ENCODE results near the gene PANX1.

The PANX1 gene

DNA sequence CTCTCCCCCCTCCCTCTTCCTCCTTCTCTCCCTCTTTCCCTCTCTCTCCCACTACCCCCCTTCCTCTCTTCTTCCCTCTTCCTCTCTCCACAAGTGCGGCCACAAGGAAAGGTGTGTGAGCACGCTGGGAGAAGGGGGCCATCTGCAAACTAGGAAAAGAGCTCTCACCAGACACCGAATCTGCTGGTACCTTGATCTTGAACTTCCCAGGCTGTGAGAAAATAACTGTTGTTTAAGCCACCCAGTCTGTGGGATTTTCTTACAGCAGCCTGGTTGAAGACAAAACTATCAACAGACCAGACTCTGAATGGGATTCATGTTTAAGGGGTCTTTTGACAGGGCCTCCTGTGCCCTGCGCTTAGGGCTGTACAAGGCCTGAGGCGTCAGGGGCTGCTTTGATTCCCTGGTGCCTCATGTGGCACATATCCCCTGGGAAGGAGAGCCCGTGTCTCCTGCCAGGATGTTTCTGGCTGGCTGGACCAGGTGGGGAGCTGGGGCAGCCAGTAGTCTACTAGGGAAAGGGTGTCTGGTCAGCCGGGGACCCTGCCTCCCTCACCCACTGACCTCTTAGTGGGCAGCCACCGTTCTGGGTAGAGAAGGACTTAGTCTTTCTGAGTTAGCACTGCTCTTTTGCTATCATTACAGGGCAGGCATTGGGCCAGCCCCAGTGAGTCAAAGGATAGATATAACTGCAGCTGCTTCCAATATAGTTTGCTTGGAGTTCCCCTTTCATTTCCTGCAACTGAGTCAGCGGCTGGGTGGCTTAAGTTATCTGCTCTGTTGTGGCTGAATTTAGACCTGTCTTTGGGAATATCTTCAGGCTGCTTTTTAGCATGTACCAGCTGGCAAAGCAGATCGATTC lies 6.2 kb downstream of the PANX1 start:
- peak overlapping the region in 1 of 3 experiments; percentile 7 for H3K4me3 Mint-ChIP-seq
- peaks cover 10% of the 10 kb centered on the region for H3K36me3 Mint-ChIP-seq (ENCODE audit: low read depth)
- H3K27ac Mint-ChIP-seq, result peak overlapping the region in 2 of 3 experiments; percentile 5 to 76
- no peaks in the 10 kb centered on the region for H3K9me3 Mint-ChIP-seq
- H3K4me1 Mint-ChIP-seq, result peaks cover 34% of the 10 kb centered on the region
- TF ChIP-seq, protein P1, sequence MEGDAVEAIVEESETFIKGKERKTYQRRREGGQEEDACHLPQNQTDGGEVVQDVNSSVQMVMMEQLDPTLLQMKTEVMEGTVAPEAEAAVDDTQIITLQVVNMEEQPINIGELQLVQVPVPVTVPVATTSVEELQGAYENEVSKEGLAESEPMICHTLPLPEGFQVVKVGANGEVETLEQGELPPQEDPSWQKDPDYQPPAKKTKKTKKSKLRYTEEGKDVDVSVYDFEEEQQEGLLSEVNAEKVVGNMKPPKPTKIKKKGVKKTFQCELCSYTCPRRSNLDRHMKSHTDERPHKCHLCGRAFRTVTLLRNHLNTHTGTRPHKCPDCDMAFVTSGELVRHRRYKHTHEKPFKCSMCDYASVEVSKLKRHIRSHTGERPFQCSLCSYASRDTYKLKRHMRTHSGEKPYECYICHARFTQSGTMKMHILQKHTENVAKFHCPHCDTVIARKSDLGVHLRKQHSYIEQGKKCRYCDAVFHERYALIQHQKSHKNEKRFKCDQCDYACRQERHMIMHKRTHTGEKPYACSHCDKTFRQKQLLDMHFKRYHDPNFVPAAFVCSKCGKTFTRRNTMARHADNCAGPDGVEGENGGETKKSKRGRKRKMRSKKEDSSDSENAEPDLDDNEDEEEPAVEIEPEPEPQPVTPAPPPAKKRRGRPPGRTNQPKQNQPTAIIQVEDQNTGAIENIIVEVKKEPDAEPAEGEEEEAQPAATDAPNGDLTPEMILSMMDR (IDR thresholded peaks at IDR 0.05; ENCODE audit: unreplicated experiment in 3 of 3), result no peak
- H3K27me3 Mint-ChIP-seq (ENCODE audit: low read depth), result no peaks in the 10 kb centered on the region

DNA sequence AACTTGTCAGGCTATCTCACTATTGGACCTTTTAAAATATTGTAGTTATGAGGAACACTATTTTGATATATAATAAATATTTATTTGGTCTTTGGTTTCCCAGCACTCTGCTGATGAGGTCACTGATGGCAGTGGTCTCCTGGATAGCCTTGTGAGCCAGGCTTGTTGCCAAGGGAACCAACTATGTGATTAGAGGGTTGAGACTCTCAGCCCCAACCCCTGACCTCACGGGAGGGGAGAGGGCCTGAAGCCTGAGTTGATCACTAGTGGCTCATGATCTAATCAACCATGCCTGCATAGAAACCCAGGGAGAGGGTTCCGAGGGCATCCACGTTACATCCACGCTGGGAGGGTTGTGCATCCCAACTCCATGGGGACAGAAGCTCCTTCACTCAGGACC lies 10.8 kb downstream of the PANX1 start:
- Mint-ChIP-seq H3K27ac (no peak overlapping the region), H3K9me3 (no peaks in the 10 kb centered on the region), H3K4me3 (no peak overlapping the region), H3K27me3 (ENCODE audit: low read depth) (no peaks in the 10 kb centered on the region), H3K4me1 (peaks cover 49% of the 10 kb centered on the region), H3K36me3 (ENCODE audit: low read depth) (peaks cover 10% of the 10 kb centered on the region)
- TF ChIP-seq, protein P1 (IDR thresholded peaks at IDR 0.05; ENCODE audit: unreplicated experiment in 3 of 3), result no peak

DNA sequence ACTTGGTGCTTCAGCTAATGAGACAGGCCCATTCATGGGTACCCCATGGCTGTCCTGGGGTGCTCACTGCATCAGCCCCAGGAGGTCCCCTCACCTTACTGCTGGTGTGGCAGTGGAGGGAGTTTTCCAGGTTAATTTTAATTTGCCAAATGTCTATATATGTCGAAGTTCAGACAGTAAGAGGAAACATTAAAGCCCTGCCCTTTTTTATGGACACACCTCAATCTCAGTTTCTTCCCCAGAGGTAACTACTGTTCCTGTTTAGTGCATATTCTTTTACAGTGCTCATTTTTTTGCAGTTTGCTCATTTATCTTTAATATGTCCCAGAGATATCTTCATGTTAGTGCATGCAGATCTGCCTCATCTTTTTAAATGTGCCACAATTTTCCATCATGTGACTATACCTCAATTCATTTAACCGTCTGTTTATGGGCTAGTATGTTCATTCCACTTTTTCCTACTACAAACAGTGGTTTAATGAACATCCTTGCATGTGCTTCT lies 11.6 kb downstream of the PANX1 start:
- H3K27me3 Mint-ChIP-seq (ENCODE audit: low read depth), result no peaks in the 10 kb centered on the region
- no peak overlapping the region for H3K27ac Mint-ChIP-seq
- H3K9me3 Mint-ChIP-seq, result no peaks in the 10 kb centered on the region
- no peak overlapping the region for H3K4me3 Mint-ChIP-seq
- H3K4me1 Mint-ChIP-seq, result peaks cover 48% of the 10 kb centered on the region
- TF ChIP-seq, protein P1 (IDR thresholded peaks at IDR 0.05; ENCODE audit: unreplicated experiment in 3 of 3), result no peak
- peaks cover 10% of the 10 kb centered on the region for H3K36me3 Mint-ChIP-seq (ENCODE audit: low read depth)

DNA sequence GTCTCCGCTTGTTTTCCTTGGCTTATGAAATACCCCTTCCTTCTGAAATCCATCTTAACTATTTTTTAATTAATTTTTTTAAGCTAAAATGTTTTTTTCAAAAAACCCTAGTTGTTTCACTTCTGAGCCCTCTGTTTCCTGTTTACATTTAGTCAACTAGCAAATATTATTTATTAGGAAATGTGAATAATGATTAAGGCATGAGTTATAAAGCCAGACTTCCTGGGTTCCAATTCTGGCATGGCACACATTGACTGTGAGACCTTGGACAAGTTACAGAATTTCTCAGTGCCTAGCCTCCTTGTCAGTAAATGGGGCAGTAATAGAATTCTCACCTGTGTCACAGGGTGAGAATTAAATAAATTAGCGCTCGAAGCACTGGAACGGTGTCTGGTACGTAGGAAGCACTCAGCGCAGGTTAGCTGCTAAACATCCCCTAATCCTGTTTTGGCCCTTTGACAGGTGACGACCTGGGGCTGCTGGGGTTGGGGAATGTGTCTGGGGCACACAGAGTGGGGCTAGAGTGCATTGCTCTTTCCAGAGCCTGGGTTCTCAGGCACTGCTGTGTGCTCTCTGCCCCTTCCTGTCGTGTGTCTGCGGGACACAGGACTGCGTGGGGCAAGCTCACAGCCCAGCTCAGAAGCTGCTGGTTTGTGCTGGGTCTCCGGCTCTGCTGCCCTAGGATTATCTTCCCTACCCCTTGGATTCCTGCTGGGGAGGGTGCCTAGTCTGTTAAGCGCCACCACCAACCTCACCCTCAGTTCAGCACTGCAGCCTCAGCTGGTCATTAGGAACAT lies 13.1 kb downstream of the PANX1 start:
- TF ChIP-seq, protein P1 (IDR thresholded peaks at IDR 0.05; ENCODE audit: unreplicated experiment in 3 of 3), result no peak
- no peaks in the 10 kb centered on the region for H3K27me3 Mint-ChIP-seq (ENCODE audit: low read depth)
- peaks cover 50% of the 10 kb centered on the region for H3K4me1 Mint-ChIP-seq
- H3K36me3 Mint-ChIP-seq (ENCODE audit: low read depth), result peaks cover 9% of the 10 kb centered on the region
- no peak overlapping the region for H3K4me3 Mint-ChIP-seq
- H3K27ac Mint-ChIP-seq, result peak overlapping the region in 2 of 3 experiments; percentile 20 to 31
- no peaks in the 10 kb centered on the region for H3K9me3 Mint-ChIP-seq

DNA sequence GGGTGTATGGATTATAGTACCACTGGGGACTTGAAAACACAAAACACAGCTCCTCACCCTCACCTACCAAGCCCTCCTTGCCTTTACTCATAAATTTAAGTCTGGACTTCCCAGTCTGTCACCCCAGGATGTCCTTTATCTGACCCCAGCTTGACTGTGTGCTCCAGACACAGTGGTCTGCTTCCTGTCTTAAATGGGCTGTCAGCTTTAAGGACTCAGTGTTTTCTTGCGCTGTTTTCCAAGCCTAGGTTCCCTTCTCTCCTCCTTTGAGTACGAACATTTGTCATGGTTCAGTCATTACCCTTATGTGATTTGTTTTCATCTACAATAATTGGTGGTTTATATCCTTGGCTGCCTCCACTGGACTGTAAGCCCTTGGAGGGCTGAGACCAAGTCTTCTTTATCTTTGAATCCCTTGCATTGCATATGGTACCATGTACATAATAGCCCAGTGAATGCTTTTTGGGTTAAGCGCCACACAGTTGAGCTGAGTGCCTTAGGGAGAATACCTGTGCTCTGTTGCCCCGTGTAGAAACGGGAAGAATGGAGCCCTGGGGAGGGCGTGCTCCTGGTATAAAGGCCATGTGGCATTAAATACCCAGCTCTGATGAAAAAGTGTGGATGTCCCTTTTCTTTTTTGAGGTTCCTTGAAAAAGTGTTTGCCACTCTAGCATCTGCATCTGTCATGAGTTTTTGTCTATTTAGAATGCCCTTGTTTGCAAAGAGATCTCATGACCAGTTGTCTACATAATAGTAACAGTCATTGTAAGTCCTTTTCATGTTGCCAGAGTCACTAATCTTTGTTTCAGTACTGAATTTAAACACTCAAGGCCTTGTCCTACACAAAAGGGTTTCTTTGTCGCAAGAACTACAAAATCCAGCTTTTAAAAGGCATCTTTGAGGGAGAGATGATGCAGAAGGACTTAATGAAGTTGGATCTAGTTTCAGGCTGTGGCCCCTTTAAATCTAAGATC lies 14.0 kb downstream of the PANX1 start:
- TF ChIP-seq, protein P1 (IDR thresholded peaks at IDR 0.05; ENCODE audit: unreplicated experiment in 3 of 3), result no peak
- Mint-ChIP-seq H3K27me3 (ENCODE audit: low read depth) (no peaks in the 10 kb centered on the region), H3K4me3 (no peak overlapping the region), H3K9me3 (no peaks in the 10 kb centered on the region), H3K4me1 (peaks cover 55% of the 10 kb centered on the region), H3K36me3 (ENCODE audit: low read depth) (peaks cover 7% of the 10 kb centered on the region), H3K27ac (peak overlapping the region in 2 of 3 experiments; percentile 20 to 31)
